GM10266 (cell line): ENCODE results near the gene IQGAP2.

Experiments used
- DNase-seq: peaks from one replicate; pipeline ENCODE4 v3.0.0; 2012; ENCODE audit errors: extremely low spot score
- CTCF ChIP-seq: IDR thresholded peaks from 2 replicates; pipeline ENCODE4 v1.5.1; 2012; ENCODE audit warnings: mild to moderate bottlenecking, low read depth; ENCODE audit not compliant: control insufficient read depth, insufficient read depth; ENCODE audit errors: missing control alignments

IQGAP2 gene

DNA sequence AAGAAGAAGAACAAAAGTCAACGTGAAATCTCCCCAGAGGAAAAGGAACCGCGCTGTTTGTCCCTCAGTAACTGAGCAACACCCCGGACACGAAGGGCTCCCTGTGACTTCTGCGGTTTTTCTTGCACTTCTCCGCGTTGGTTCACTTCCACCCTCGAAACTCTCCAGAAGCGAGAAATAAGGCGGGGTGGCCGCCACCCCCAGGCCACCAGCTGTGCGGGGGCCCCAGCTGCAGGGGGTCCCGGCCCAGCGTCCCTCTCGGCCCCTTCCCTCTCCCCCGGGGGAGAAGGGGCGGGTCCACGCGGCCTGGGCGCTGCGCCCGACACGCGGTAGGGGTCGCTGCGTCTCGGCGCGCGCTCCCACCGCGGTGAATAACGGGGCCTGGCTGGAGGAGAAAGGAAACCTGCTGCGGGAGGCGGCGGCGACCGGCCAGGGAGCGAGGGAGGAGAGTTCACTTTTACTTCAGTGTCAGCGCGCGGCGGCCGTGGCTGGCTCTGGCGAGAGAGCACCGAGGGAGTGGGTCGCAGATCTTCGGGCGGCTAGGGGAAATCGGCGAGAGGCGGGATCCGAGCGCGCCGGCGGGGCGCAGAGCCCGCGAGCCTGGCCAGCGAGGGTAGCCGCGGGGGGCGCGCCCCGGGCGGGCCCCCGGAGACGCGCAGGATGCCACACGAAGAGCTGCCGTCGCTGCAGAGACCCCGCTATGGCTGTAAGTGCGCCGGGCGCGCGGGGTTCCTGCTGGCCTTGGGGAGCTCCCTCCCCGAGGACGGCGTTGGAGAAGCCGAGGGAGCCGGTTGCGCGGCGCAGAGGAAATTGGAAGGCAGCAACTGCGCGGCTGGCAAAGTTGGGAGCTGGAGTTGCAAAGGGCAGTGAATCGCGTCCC is at the start of gene IQGAP2:
Gene IQGAP2 (plus strand): TSS at position 400 of the 880 bp plus-strand sequence. CDS start 261 bp downstream, at position 661.
- peak; percentile 94 for TF ChIP-seq CTCF
- DNase-seq = peak; percentile 88

DNA sequence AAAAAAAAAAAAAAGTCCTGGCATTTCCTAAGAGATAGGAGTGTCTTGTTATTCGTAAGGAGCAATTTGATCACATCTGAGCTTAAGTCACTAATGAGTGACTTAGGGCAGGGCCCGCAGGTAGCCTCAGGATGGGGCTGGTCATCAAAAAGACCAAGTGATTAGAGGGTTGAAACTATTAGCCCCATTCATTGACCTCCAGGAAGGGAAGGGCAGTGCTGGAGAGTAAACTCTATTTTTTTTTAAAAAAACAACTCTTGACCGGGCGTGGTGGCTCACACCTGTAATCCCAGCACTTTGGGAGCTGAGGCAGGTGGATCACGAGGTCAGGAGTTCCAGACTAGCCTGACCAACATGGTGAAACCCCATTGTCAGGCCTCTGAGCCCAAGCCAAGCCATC is 46.2 kb upstream of the IQGAP2 start:
- no peak for DNase-seq
- no peak for TF ChIP-seq CTCF

DNA sequence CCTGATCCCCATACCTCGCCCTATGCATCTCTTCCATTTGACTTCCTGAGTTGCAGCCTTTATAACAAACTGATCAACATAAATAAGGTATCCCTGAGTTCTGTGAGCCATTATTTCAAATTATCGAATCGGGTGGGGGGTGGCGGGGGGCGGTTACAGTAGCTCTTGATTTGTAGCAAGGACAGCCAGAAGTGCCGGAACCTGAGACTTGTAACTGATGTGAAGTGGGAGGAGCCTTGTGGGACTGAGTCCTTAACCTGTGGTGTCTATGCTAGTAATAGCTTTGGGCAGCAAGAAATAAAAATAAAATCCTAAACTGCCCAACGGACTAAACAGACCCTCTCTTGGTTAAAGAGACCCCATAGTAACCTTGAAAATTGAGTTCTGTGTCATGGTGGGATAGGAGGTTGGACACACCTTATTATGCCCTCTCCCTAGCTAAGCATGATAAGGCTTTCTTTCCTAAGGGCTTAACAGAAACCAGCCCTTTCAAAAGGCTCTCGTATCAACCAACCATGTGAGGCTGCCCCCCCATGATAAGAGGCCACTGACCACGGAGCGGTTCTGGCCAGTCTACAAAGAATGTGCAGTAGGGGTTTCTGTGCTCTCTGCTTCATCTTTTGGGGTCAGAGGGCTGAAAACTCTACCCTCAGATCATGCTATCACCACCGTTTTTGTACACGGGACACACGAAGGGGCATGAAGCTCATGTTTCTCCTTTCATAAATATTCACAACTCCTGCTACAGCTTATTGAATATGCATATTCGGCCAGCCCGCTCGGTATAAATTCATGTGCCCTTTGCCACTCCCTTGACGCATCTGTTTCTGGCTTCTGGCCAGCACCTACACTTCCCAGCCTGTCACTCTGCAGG is 39.5 kb upstream of the IQGAP2 start:
- no peak for TF ChIP-seq CTCF
- DNase-seq = no peak

- TF ChIP-seq CTCF = no peak
- DNase-seq = no peak
These were observed 38.9 kb upstream of the IQGAP2 start for GRCh38 chr5:76364226-76364589.

- no peak for TF ChIP-seq CTCF
These were observed 37.5 kb upstream of the IQGAP2 start for GRCh38 chr5:76365561-76365960.

DNA sequence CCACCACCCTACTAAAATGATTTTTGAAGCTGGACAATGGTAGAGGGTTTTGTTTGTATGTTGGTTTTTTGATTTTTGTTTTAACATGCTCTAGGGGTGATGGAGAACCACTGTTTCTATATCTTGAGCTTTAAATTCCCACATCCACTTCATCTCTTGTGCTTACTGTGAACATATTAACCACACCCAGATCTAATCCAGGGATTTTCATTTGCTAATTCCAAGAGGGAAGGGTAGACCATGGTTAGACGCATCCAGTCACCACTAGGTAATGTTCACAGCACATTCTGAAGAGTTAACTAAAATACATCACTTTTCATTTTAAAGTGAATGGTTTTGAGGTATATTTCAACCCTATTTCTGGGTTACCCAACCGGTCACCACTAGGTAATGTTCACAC is 36.5 kb upstream of the IQGAP2 start:
- DNase-seq = no peak
- TF ChIP-seq CTCF = no peak

More at GRCh38 chr5:76365561-76365960, 37.5 kb upstream of the IQGAP2 start:
- no peak for DNase-seq
